GM12878 (cell line): ENCODE data around the gene LNX2.

ENCODE experiments used
- CBX3 ChIP-seq: fragments of 200-600 bp; sonication (generic); IDR thresholded peaks from 2 replicates; pipeline ENCODE4 v1.6.1; 2016; ENCODE audit warnings: low read depth, borderline replicate concordance
- CREB1 ChIP-seq: IDR thresholded peaks from 2 replicates; pipeline ENCODE4 v1.6.1; 2012; ENCODE audit warnings: low read depth, mild to moderate bottlenecking, inconsistent platforms
- EGR1 ChIP-seq, 2 experiments: IDR thresholded peaks; 1 replicate in 1 of 2; 2 replicates in 1 of 2; pipeline ENCODE4 v1.6.1; 2011 to 2012; ENCODE audit warnings: low read depth in 2 of 2, low read length in 2 of 2, borderline replicate concordance in 1 of 2, mild to moderate bottlenecking in 1 of 2, moderate library complexity in 1 of 2
- ESRRA ChIP-seq: IDR thresholded peaks from 2 replicates; pipeline ENCODE4 v1.6.1; 2012; ENCODE audit warnings: mild to moderate bottlenecking, low read length, improper control_type of control experiment
- MYC ChIP-seq: IDR thresholded peaks from 2 replicates; pipeline ENCODE4 v1.6.1; 2011; ENCODE audit warnings: mild to moderate bottlenecking, low read length, moderate library complexity, inconsistent platforms; ENCODE audit not compliant: insufficient read depth, insufficient replicate concordance, insufficient read length, severe bottlenecking
- SKIL ChIP-seq: fragments of 450-650 bp; IDR thresholded peaks from 2 replicates; pipeline ENCODE4 v1.6.1; 2017; ENCODE audit warnings: mild to moderate bottlenecking, low read depth, inconsistent platforms; ENCODE audit not compliant: poor library complexity, severe bottlenecking
- SREBF2 ChIP-seq: IDR thresholded peaks from 2 replicates; pipeline ENCODE4 v1.6.1; 2012; ENCODE audit warnings: mild to moderate bottlenecking, low read length
- TF ChIP-seq, protein P1 (sequence below), 3 experiments: IDR thresholded peaks in 2 of 3; conservative IDR thresholded peaks in 1 of 3; 2 replicates each; pipeline ENCODE4 v1.5.1; 2011; ENCODE audit warnings: low read depth in 3 of 3, low read length in 3 of 3, mild to moderate bottlenecking in 3 of 3, control low read depth in 2 of 3, moderate library complexity in 2 of 3, inconsistent platforms in 1 of 3, mixed read lengths in 1 of 3; ENCODE audit not compliant: control insufficient read depth in 2 of 3, insufficient read depth in 1 of 3; ENCODE audit errors: extremely low read depth in 1 of 3
- TF ChIP-seq, protein P2 (sequence below): IDR thresholded peaks from 2 replicates; pipeline ENCODE4 v1.6.1; 2011; ENCODE audit warnings: low read depth, low read length, improper control_type of control experiment, borderline replicate concordance

DNA sequence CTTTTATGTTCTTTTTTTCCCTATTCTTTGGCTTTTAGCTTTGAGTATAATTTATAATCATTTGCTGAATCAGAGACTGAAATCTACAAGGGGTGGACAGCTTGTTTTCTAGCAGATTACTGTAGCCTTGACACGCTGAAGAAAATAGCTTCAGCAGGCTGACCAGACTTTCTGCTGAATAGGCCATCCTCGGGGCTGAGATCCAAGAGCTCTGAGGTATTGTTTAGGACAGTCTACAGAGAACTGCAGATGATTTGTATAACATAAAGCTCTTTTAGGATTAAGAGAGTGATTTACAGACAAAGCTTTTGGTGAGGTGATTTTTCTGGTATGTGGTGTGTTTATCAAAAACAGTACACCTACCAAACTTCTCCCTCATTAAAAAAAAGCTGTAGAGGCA, 18.2 kb upstream of the LNX2 start:
- TF ChIP-seq EGR1 (IDR thresholded peaks at IDR 0.05; ENCODE audit: borderline replicate concordance in 1 of 2, low read depth in 2 of 2, low read length in 2 of 2) (no peak), CBX3 (no peak), SREBF2 (no peak), MYC (no peak), SKIL (no peak), ESRRA (no peak), CREB1 (no peak)
- TF ChIP-seq, protein P1, sequence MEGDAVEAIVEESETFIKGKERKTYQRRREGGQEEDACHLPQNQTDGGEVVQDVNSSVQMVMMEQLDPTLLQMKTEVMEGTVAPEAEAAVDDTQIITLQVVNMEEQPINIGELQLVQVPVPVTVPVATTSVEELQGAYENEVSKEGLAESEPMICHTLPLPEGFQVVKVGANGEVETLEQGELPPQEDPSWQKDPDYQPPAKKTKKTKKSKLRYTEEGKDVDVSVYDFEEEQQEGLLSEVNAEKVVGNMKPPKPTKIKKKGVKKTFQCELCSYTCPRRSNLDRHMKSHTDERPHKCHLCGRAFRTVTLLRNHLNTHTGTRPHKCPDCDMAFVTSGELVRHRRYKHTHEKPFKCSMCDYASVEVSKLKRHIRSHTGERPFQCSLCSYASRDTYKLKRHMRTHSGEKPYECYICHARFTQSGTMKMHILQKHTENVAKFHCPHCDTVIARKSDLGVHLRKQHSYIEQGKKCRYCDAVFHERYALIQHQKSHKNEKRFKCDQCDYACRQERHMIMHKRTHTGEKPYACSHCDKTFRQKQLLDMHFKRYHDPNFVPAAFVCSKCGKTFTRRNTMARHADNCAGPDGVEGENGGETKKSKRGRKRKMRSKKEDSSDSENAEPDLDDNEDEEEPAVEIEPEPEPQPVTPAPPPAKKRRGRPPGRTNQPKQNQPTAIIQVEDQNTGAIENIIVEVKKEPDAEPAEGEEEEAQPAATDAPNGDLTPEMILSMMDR (IDR thresholded peaks at IDR 0.05 in 2 of 3, conservative IDR thresholded peaks at IDR 0.05 in 1 of 3; ENCODE audit: control insufficient read depth in 2 of 3, extremely low read depth in 1 of 3, insufficient read depth in 1 of 3, low read depth in 3 of 3, low read length in 3 of 3): no peak
- TF ChIP-seq, protein P2, sequence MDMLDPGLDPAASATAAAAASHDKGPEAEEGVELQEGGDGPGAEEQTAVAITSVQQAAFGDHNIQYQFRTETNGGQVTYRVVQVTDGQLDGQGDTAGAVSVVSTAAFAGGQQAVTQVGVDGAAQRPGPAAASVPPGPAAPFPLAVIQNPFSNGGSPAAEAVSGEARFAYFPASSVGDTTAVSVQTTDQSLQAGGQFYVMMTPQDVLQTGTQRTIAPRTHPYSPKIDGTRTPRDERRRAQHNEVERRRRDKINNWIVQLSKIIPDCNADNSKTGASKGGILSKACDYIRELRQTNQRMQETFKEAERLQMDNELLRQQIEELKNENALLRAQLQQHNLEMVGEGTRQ: no peak
